ENCODE data around the gene ECSCR. TPM values are rescaled to one million over a fixed set of nuclear protein-coding genes. Genes with fewer than 3 reads are reported as not detected.

ECSCR gene
- total RNA-seq, 1 experiment from 2014 or later: not detected

- H3K9me3 Mint-ChIP-seq (ENCODE audit: low read depth, unreplicated experiment): no peaks in the 10 kb centered on the region
- TF ChIP-seq, protein P1, sequence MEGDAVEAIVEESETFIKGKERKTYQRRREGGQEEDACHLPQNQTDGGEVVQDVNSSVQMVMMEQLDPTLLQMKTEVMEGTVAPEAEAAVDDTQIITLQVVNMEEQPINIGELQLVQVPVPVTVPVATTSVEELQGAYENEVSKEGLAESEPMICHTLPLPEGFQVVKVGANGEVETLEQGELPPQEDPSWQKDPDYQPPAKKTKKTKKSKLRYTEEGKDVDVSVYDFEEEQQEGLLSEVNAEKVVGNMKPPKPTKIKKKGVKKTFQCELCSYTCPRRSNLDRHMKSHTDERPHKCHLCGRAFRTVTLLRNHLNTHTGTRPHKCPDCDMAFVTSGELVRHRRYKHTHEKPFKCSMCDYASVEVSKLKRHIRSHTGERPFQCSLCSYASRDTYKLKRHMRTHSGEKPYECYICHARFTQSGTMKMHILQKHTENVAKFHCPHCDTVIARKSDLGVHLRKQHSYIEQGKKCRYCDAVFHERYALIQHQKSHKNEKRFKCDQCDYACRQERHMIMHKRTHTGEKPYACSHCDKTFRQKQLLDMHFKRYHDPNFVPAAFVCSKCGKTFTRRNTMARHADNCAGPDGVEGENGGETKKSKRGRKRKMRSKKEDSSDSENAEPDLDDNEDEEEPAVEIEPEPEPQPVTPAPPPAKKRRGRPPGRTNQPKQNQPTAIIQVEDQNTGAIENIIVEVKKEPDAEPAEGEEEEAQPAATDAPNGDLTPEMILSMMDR (IDR thresholded peaks at IDR 0.05; ENCODE audit: unreplicated experiment): no peak
- H3K4me3 Mint-ChIP-seq (ENCODE audit: low read depth, unreplicated experiment): peak overlapping the region; percentile 98
- intact Hi-C loops (cut with micrococcal nuclease; ENCODE audit: unreplicated experiment): no loop called here
- CTCF ChIA-PET: no interaction called here
- DNase-seq: no peak
- H3K27me3 Mint-ChIP-seq (ENCODE audit: unreplicated experiment): no peaks in the 10 kb centered on the region
- BruUV-seq (replicated peaks): no TSS peak
- peak overlapping the region; percentile 100 for H3K27ac Mint-ChIP-seq (ENCODE audit: unreplicated experiment)
- peaks cover 22% of the 10 kb centered on the region for H3K36me3 Mint-ChIP-seq (ENCODE audit: insufficient read depth, unreplicated experiment)
- peaks cover 26% of the 10 kb centered on the region for H3K4me1 Mint-ChIP-seq (ENCODE audit: low read depth, unreplicated experiment)
These were observed 58.1 kb downstream of the ECSCR start for GRCh38 chr5:139404484-139404840.

- BruUV-seq (replicated peaks): no TSS peak
- Mint-ChIP-seq H3K27ac (ENCODE audit: unreplicated experiment) (peak within 1 kb of the TSS; percentile 100), H3K4me1 (ENCODE audit: low read depth, unreplicated experiment) (peaks cover 26% of the 10 kb centered on the region), H3K36me3 (ENCODE audit: insufficient read depth, unreplicated experiment) (peaks cover 23% of the 10 kb centered on the region), H3K27me3 (ENCODE audit: unreplicated experiment) (no peaks in the 10 kb centered on the region), H3K9me3 (ENCODE audit: low read depth, unreplicated experiment) (no peaks in the 10 kb centered on the region), H3K4me3 (ENCODE audit: low read depth, unreplicated experiment) (peak within 1 kb of the TSS; percentile 98)
- intact Hi-C loops (cut with micrococcal nuclease; ENCODE audit: unreplicated experiment): no loop called here
- CTCF ChIA-PET: interaction anchor here (0.6 to 0.9 kb wide), 4 partner anchors 34 to 626 kb away, joined by 3 read pairs; no protein-coding TSS in a partner anchor
- peak; percentile 99 for DNase-seq
- TF ChIP-seq, protein P1 (IDR thresholded peaks at IDR 0.05; ENCODE audit: unreplicated experiment): no peak
These were observed 58.6 kb downstream of the ECSCR start, which contains the start of gene SPATA24 for GRCh38 chr5:139403787-139404483. Gene SPATA24, minus strand, starts transcription at chr5:139404089. Its CDS starts 29 bp downstream, at chr5:139404060.

DNA sequence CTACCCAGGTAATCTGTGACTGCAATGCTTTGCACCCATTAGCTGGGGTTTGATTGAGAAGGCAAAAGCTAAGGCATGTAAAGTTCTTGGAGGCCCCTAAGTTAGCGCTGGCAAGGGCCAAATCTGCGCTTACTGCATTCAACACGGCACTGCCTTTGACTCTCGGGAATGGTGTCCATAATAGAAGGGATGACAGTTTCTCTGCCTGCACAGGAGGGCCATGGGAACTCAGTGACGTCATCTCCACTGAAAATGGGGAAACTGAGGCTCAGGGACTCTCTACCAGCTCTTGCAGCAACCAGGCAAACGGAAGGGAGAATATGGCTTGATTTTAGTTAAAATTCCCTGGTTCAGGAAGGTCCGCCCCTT is 59.1 kb downstream of the ECSCR start:
- CTCF ChIA-PET: interaction anchor here (0.6 to 0.9 kb wide), 4 partner anchors 35 to 626 kb away, joined by 3 read pairs; no protein-coding TSS in a partner anchor
- DNase-seq: no peak

GRCh38 chr5:139402561-139403158 is 59.9 kb downstream of the ECSCR start:
- peak overlapping the region; percentile 98 for H3K4me3 Mint-ChIP-seq (ENCODE audit: low read depth, unreplicated experiment)
- peaks cover 31% of the 10 kb centered on the region for H3K4me1 Mint-ChIP-seq (ENCODE audit: low read depth, unreplicated experiment)
- TF ChIP-seq, protein P1 (IDR thresholded peaks at IDR 0.05; ENCODE audit: unreplicated experiment): peak; percentile 63
- DNase-seq: peak; percentile 54
- peaks cover 23% of the 10 kb centered on the region for H3K36me3 Mint-ChIP-seq (ENCODE audit: insufficient read depth, unreplicated experiment)
- BruUV-seq (replicated peaks): no TSS peak
- CTCF ChIA-PET: interaction anchor here (0.6 kb wide), 2 partner anchors 181 to 363 kb away, joined by 3 to 6 read pairs; no protein-coding TSS in a partner anchor
- peak overlapping the region; percentile 100 for H3K27ac Mint-ChIP-seq (ENCODE audit: unreplicated experiment)
- H3K9me3 Mint-ChIP-seq (ENCODE audit: low read depth, unreplicated experiment): no peaks in the 10 kb centered on the region
- H3K27me3 Mint-ChIP-seq (ENCODE audit: unreplicated experiment): no peaks in the 10 kb centered on the region
- intact Hi-C loops (cut with micrococcal nuclease; ENCODE audit: unreplicated experiment): no loop called here

More for the DNA sequence above, 59.1 kb downstream of the ECSCR start:
- Mint-ChIP-seq H3K27me3 (ENCODE audit: unreplicated experiment) (no peaks in the 10 kb centered on the region), H3K36me3 (ENCODE audit: insufficient read depth, unreplicated experiment) (peaks cover 23% of the 10 kb centered on the region), H3K4me1 (ENCODE audit: low read depth, unreplicated experiment) (peaks cover 26% of the 10 kb centered on the region), H3K4me3 (ENCODE audit: low read depth, unreplicated experiment) (peak overlapping the region; percentile 98), H3K9me3 (ENCODE audit: low read depth, unreplicated experiment) (no peaks in the 10 kb centered on the region), H3K27ac (ENCODE audit: unreplicated experiment) (peak overlapping the region; percentile 100)
- TF ChIP-seq, protein P1 (IDR thresholded peaks at IDR 0.05; ENCODE audit: unreplicated experiment): no peak
- TSS peak; percentile 86 for BruUV-seq (replicated peaks)
- intact Hi-C loops (cut with micrococcal nuclease; ENCODE audit: unreplicated experiment): no loop called here

Measured in Calu3 (cell line).